Sigmoid colon (tissue), 7 donors: ENCODE measurements around the gene MYRFL. TPM values are rescaled to one million over a fixed set of nuclear protein-coding genes. Genes with fewer than 3 reads are reported as not detected.

Experiments used
- DNase-seq: peaks from one replicate; pipeline ENCODE4 v3.0.0-alpha.2; 2019
- H3K27ac ChIP-seq, 4 donors: fragments of 200-600 bp; sonication (generic); one replicate each; pipeline ENCODE4 v1.5.1; 2016 to 2019; ENCODE audit warnings: mild to moderate bottlenecking in 1 of 4
- H3K27me3 ChIP-seq, 3 donors: fragments of 200-600 bp; sonication (generic); one replicate each; pipeline ENCODE4 v1.5.1; 2019; ENCODE audit warnings: mild to moderate bottlenecking in 1 of 3
- H3K36me3 ChIP-seq, 4 donors: fragments of 200-600 bp; sonication (generic); one replicate each; pipeline ENCODE4 v1.5.1; 2016 to 2019
- H3K4me1 ChIP-seq, 4 donors: fragments of 200-600 bp; sonication (generic); one replicate each; pipeline ENCODE4 v1.5.1; 2017 to 2019
- H3K4me3 ChIP-seq, 4 donors: fragments of 200-600 bp; sonication (generic); one replicate each; pipeline ENCODE4 v1.5.1; 2017 to 2019; ENCODE audit warnings: mild to moderate bottlenecking in 2 of 4, moderate library complexity in 1 of 4
- H3K9me3 ChIP-seq, 4 donors: fragments of 200-600 bp in 3 of 4; sonication (generic) in 3 of 4; one replicate each; pipeline versions ENCODE4 v1.5.1 to v1.6.1; 2013 to 2019
- EP300 ChIP-seq, 4 donors: sonication (generic); formaldehyde crosslinking; IDR thresholded peaks; one replicate each; pipeline ENCODE4 v1.6.1; 2017; ENCODE audit warnings: antibody characterized with exemption in 4 of 4
- POLR2A ChIP-seq, 2 donors: fragments of 450-650 bp; IDR thresholded peaks; one replicate each; pipeline ENCODE4 v1.6.1; 2016; ENCODE audit warnings: antibody characterized with exemption in 2 of 2, mild to moderate bottlenecking in 2 of 2, moderate library complexity in 2 of 2
- POLR2AphosphoS5 ChIP-seq, 4 donors: sonication (generic); formaldehyde crosslinking; IDR thresholded peaks; one replicate each; pipeline ENCODE4 v1.6.1; 2017; ENCODE audit warnings: antibody characterized with exemption in 4 of 4
- WGBS, 2 donors: extraction: QIAGEN DNeasy Blood & Tissue Kit; methylation state at CpG; one replicate each; pipeline ENCODE4 v1.1.7; 2013; 5-methylcytosine and 5-hydroxymethylcytosine counted together
- intact Hi-C: fragments of 100-400 bp; cut with DNase I; formaldehyde crosslinking; loops from one replicate; pipeline ENCODE4 v1.15.1; 2023
- polyA plus RNA-seq, 3 donors: library from polyadenylated mRNA; stranded (reverse); fragments of 200-250 nt; gene quantifications; one replicate each; pipeline ENCODE4 v1.2.3, GENCODE V29; 2013
- total RNA-seq, 4 donors: library from RNA; depleted of rRNA; stranded (reverse); fragments of >200 nt; gene quantifications; one replicate each; pipeline ENCODE4 v1.1.0, GENCODE V29; 2016
- TF ChIP-seq, protein P1 (sequence below), 4 experiments: fragments of 450-650 bp in 3 of 4; fragments of 200-600 bp in 1 of 4; IDR thresholded peaks; one replicate each; pipeline ENCODE4 v1.5.1; 2016 to 2019; ENCODE audit warnings: antibody characterized with exemption in 4 of 4, mild to moderate bottlenecking in 3 of 4, moderate library complexity in 2 of 4
- donor health status: healthy with polysubstance abuse.
- donor health status: Bipolar disorder and iron deficiency.
- donor health status: healthy.

Gene MYRFL
- total and polyA plus RNA-seq, 7 donors = 0.48 TPM; not detected in 6

DNA sequence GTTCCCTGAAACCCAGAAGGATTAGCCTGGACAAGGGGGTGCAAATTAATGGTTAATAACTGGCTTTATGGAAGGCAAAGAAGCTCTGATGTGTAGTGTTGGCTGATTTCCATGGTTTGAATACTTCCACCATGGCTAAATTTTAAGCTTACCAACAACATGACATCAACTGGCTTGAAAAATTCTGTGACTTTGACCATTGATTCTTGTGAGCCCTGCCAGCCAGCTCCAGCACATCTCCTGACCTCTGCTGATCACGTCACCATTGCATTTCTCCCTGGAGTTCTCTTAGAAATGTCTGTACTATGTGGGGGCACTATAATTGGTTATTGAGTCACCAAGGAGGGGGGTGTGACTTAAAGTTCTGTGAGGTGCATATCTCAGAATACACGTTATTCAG is 171.2 kb downstream of the MYRFL start:
- 75 to 93% methylated on average over 2 of the region's 2 CpGs for WGBS, 2 donors
- TF ChIP-seq POLR2AphosphoS5 (IDR thresholded peaks at IDR 0.05) = no peak
- TF ChIP-seq EP300 (IDR thresholded peaks at IDR 0.05) = no peak
- no peak for TF ChIP-seq POLR2A (IDR thresholded peaks at IDR 0.05)
- TF ChIP-seq, protein P1, sequence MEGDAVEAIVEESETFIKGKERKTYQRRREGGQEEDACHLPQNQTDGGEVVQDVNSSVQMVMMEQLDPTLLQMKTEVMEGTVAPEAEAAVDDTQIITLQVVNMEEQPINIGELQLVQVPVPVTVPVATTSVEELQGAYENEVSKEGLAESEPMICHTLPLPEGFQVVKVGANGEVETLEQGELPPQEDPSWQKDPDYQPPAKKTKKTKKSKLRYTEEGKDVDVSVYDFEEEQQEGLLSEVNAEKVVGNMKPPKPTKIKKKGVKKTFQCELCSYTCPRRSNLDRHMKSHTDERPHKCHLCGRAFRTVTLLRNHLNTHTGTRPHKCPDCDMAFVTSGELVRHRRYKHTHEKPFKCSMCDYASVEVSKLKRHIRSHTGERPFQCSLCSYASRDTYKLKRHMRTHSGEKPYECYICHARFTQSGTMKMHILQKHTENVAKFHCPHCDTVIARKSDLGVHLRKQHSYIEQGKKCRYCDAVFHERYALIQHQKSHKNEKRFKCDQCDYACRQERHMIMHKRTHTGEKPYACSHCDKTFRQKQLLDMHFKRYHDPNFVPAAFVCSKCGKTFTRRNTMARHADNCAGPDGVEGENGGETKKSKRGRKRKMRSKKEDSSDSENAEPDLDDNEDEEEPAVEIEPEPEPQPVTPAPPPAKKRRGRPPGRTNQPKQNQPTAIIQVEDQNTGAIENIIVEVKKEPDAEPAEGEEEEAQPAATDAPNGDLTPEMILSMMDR (IDR thresholded peaks at IDR 0.05) = no peak

DNA sequence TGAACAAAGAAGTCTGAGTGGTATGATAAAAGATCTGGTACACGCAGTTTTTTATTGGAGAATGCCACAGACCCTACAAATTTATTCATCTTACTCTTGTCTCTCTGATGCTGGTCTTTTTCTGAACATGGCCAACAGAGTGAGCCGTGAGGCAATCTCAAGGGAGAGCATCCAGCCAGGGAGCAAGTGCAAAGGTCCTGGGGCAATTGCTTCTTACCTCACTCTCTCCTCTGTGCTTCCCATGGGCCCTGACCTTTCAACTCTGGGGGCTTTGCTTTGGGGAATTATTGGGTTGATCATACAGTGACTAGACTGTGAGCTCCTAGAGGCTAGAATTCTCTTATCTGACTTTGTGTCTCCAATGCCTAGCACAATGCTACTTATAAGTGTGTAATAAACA is 171.7 kb downstream of the MYRFL start:
- H3K36me3 ChIP-seq = no peaks in the 10 kb centered on the region
- no peak overlapping the region for H3K27ac ChIP-seq
- 90 to 95% methylated on average over 2 of the region's 2 CpGs for WGBS, 2 donors
- no peaks in the 10 kb centered on the region for H3K27me3 ChIP-seq
- no peak for DNase-seq
- intact Hi-C loops = no loop called here
- H3K9me3 ChIP-seq = no peaks in the 10 kb centered on the region
- no peak overlapping the region for H3K4me3 ChIP-seq
- no peaks in the 10 kb centered on the region for H3K4me1 ChIP-seq
- TF ChIP-seq, protein P1 (IDR thresholded peaks at IDR 0.05) = no peak
- TF ChIP-seq EP300 (IDR thresholded peaks at IDR 0.05) = no peak
- no peak for TF ChIP-seq POLR2A (IDR thresholded peaks at IDR 0.05)
- no peak for TF ChIP-seq POLR2AphosphoS5 (IDR thresholded peaks at IDR 0.05)

More for the DNA sequence above, 171.2 kb downstream of the MYRFL start:
- Histone ChIP-seq H3K4me1 (no peaks in the 10 kb centered on the region), H3K4me3 (no peak overlapping the region), H3K36me3 (no peaks in the 10 kb centered on the region), H3K27me3 (no peaks in the 10 kb centered on the region), H3K27ac (no peak overlapping the region), H3K9me3 (no peaks in the 10 kb centered on the region)
- intact Hi-C loops = no loop called here
- DNase-seq = no peak

DNA sequence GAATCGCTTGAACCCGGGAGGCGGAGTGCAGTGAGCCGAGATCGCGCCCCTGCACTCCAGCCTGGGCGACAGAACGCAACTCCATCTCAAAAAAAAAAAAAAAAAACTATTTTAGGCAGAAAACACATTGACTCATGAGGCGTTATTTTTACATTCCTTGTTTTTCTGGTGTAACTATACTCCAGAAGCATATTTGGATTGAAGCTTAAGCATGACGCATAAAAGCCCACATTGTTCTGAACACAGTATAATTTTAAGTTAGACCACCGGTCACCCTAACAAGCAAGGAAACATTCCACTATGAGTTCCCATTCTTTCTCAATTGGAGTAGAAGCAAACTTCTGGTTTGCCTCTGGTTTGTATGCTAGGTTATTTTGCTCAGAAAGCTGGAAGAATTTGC is 173.0 kb downstream of the MYRFL start:
- Histone ChIP-seq H3K4me1 (peaks cover 0 to 7% (median 2%) of the 10 kb centered on the region in 4 donors), H3K27ac (no peak overlapping the region), H3K36me3 (no peaks in the 10 kb centered on the region), H3K4me3 (no peak overlapping the region), H3K27me3 (no peaks in the 10 kb centered on the region), H3K9me3 (no peaks in the 10 kb centered on the region)
- intact Hi-C loops = no loop called here
- WGBS, 2 donors = 94 to 97% methylated on average over 11 of the region's 11 CpGs
- TF ChIP-seq EP300 (IDR thresholded peaks at IDR 0.05) = no peak
- TF ChIP-seq, protein P1 (IDR thresholded peaks at IDR 0.05) = no peak
- TF ChIP-seq POLR2AphosphoS5 (IDR thresholded peaks at IDR 0.05) = no peak
- no peak for TF ChIP-seq POLR2A (IDR thresholded peaks at IDR 0.05)
- DNase-seq = no peak

DNA sequence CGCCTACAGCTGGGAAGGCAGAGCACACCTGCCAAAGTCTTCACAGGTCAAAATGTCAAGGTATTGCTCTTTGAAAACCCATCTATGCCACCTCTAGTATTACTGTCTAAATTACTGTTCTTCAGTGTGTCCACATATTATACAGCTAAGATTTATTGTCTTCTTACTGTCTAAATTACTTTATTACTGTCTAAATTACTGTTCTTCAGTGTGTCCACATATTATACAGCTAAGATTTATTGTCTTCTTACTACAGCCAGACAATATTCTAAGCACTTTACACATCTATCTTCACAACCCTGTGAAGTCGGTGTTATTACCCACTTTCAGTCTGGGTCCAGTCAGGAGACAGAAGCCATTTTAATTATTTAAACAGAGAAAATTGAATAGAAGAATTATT is 173.9 kb downstream of the MYRFL start:
- Histone ChIP-seq H3K4me3 (no peak overlapping the region), H3K27me3 (no peaks in the 10 kb centered on the region), H3K4me1 (peaks cover 0 to 8% (median 3%) of the 10 kb centered on the region in 4 donors), H3K27ac (no peak overlapping the region), H3K36me3 (no peaks in the 10 kb centered on the region), H3K9me3 (no peaks in the 10 kb centered on the region)
- no peak for DNase-seq
- 24 to 77% methylated on average over 2 of the region's 2 CpGs for WGBS, 2 donors
- intact Hi-C loops = no loop called here
- TF ChIP-seq, protein P1 (IDR thresholded peaks at IDR 0.05) = no peak
- TF ChIP-seq POLR2AphosphoS5 (IDR thresholded peaks at IDR 0.05) (no peak), EP300 (IDR thresholded peaks at IDR 0.05) (no peak)

DNA sequence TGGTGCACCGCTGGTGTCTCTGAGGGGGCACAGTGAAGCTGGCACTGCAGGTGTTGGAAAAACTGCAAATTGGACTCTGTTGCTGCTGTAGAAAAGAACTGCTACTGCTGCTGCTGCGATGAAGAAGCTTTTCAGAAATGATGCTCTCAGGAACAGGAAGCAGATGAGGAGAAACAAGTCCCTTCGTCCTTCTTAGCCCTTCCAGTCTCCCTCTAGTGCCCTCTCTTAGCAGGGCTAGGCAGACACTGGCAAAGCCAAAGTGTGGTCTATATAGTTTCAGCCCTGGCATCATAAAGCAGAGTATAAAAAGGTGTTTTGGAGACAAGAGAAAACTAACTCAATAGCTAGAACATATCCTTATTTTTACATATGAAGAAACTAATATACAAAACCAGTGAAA is 174.5 kb downstream of the MYRFL start:
- WGBS, 2 donors = 44 to 46% methylated on average over 3 of the region's 3 CpGs
- DNase-seq = no peak
- Histone ChIP-seq H3K36me3 (no peaks in the 10 kb centered on the region), H3K4me3 (no peak overlapping the region), H3K27ac (no peak overlapping the region), H3K4me1 (peaks cover 0 to 8% (median 3%) of the 10 kb centered on the region in 4 donors), H3K27me3 (no peaks in the 10 kb centered on the region), H3K9me3 (no peaks in the 10 kb centered on the region)
- TF ChIP-seq, protein P1 (IDR thresholded peaks at IDR 0.05) = no peak
- TF ChIP-seq EP300 (IDR thresholded peaks at IDR 0.05) (no peak), POLR2AphosphoS5 (IDR thresholded peaks at IDR 0.05) (no peak), POLR2A (IDR thresholded peaks at IDR 0.05) (no peak)
- intact Hi-C loops = no loop called here
